HG03432 (cell line): ENCODE measurements around the gene PCGF2.
"Not testable (repeated sequence)": the region's sequence is repeated elsewhere in the genome, so short reads cannot be mapped to it uniquely, and the experiment has no call there.

ENCODE experiments used
- ATAC-seq: cut with Tn5 transposase; IDR thresholded peaks from one replicate; pipeline ENCODE4 v1.9.1; 2021; ENCODE audit warnings: mild to moderate bottlenecking, moderate library complexity; ENCODE audit not compliant: unreplicated experiment

The PCGF2 gene

DNA sequence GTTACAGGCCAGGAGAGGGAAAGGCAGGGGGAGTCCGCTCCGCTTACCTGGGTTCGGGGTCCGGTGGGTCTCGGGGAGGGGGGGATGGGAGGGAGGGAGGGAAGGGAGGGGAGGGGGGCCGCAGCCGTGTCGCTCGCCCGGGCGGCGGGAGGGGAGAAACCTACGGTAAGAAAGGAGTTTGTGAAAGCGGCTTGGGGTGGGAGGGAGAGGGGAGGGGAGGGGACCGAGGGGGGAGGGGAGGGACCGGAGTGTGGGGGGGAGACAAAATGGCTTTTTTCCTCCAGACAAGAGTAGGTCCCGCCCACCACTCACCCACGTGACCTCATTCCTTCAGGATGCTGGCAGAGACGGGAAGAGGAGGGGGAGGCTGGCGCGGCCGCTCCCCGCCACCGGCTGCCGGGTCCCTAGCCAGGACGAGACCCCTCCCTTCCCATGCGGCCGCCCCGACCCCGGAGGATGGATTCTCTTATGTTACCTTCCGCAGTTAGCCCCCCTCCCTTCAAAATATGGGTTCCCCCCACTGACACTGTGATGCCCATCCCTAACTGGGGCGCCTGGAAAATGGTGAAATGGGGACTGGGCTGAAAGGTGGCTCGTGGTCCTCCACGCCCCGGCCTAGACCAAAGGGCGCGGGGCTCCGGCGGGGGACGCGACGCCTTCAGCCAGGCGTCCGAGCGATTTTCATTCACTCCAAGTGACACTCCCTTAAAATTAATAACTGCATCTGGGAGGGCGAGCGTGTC lies at the start of gene PCGF2:
Gene PCGF2, minus strand, starts transcription at position 188 of the 743 bp plus-strand sequence. CDS start 7,934 bp downstream, outside the sequence.
- no peak for ATAC-seq

DNA sequence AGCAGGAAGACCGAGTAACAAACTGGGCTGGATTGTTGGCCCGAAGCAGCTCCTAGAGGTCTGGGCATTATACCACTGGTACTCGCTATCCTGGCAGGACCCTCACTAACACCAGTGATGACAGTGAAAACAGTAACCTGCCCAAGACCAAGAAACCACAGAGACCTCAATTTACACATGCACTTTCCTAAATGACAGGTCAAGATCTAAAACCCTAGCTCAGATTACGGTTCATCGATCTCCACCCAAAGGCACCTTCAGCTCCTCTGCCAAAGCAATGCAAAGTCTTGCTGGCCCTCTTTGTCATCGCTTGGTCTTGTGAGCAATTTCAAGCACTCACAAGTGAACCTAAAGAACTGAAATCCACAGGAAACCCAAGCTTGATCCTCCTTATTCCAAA lies 49.7 kb upstream of the PCGF2 start:
- ATAC-seq: no peak

GRCh38 chr17:38797158-38797490 lies 49.0 kb upstream of the PCGF2 start:
- ATAC-seq: no peak

DNA sequence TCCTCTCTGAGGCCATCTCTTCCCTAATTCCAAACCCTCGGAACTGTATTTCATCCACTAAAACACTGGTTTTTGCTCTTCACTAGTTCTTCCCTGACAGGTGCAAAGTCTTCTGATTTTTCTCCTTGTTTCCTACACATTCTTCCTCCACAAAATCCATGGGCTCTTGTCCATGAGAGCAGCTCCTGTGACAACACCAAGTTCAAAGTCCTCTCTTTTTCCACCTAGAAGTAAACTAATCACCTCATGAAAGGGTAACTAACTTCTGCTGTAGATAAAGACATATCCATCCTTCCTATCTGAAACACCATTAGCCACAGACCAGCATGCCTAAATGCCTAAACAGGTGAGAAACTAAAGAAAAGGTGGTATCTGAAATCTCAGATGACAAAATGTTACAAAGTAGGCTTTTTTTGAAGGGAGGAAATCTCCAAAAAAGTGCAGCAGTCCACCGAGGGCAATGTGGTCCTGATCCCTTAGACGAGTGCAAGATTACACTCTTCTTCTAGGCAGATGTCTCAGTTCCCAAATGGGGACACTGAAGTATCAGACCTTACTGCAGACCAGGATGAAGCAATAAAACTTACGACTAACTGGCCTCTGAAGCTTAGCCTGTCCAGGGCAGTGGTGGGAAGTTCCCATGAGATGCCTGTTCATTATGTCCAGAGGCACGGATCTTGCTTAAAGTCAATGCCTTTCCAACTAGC lies 48.5 kb upstream of the PCGF2 start:
- no peak for ATAC-seq

DNA sequence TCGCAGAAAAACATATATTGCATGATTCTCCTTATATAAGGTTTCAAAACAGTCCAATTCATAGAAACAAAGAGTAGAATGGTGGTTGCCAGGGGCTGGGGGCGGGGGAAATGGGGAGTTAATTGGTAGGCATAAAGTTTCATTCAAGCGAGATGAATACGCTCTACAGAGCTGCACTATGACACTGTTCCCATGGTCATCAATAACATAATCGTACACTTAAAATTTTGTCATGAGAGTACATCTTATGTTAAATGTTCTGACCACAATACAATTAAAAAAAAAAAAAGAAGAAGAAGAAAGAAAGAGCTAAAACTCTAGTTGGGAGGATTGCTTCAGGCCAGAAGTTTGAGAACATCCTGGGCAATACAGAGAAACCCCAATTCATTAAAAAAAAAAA lies 46.1 kb upstream of the PCGF2 start:
- no peak for ATAC-seq

DNA sequence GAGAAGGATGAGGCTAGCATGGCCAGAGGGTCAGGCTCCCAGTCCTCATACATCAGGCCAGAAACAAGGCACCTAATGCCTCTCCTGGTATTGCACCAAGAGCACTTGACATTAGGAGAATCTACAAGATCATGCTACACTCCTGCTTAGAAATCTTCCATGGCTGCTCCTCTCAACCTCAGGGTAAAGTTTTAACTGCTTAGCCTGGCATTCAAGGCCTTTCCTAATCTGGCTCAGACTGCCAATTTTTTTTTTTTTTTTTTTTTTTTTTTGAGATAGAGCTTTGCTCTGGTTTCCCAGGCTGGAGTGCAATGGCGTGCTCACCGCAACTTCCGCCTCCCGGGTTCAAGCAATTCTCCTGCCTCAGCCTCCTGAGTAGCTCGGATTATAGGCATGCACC lies 43.0 kb upstream of the PCGF2 start:
- ATAC-seq: no peak

DNA sequence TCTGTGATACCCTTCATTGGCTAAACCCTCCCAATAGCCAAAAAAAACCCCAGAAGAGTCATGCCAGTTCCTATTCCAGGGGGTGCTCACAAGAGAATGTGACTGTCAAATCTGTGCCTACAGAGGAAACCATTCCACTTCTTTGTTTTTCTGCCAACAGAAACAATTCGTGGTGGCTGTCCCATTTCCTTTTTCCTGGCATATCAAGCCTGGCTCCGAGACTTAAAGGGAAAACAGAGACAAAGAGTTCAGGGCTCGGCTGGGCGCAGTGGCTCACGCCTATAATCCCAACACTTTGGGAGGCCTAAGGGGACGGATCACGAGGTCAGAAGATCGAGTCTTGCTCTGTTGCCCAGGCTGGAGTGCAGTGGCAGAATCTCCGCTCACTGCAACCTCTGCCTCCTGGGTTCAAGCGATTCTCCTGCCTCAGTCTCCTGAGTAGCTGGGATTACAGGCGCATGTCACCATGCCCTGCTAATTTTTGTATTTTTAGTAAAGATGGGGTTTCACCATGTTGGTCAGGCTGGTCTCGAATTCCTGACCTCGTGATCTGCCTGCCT lies 42.1 kb upstream of the PCGF2 start:
- ATAC-seq: not testable (repeated sequence)

GRCh38 chr17:38789185-38789584 lies 41.0 kb upstream of the PCGF2 start:
- ATAC-seq: no peak

- ATAC-seq: not testable (repeated sequence)
These were observed 39.9 kb upstream of the PCGF2 start for GRCh38 chr17:38787999-38788398.

DNA sequence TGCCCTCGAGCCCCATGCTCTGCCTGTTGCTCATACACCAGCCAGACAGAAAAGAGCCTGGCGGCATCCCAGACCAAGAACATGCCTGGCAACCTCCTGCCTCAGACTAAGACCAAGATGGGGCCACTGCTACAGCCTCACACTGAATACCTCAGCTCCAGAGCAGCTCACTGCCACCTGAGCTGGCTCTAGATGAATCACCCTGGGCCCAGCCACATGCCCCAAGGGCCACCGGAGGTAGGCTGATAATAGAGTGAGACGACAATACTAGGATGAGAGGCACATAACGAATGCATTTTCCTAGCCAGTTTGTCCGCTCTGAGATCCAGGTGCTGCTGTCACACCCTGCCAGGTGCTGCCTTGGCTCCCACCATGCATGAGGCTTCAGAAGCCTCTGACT lies 38.2 kb upstream of the PCGF2 start:
- no peak for ATAC-seq

- ATAC-seq: no peak
These were observed 35.1 kb upstream of the PCGF2 start for GRCh38 chr17:38783227-38783626.

DNA sequence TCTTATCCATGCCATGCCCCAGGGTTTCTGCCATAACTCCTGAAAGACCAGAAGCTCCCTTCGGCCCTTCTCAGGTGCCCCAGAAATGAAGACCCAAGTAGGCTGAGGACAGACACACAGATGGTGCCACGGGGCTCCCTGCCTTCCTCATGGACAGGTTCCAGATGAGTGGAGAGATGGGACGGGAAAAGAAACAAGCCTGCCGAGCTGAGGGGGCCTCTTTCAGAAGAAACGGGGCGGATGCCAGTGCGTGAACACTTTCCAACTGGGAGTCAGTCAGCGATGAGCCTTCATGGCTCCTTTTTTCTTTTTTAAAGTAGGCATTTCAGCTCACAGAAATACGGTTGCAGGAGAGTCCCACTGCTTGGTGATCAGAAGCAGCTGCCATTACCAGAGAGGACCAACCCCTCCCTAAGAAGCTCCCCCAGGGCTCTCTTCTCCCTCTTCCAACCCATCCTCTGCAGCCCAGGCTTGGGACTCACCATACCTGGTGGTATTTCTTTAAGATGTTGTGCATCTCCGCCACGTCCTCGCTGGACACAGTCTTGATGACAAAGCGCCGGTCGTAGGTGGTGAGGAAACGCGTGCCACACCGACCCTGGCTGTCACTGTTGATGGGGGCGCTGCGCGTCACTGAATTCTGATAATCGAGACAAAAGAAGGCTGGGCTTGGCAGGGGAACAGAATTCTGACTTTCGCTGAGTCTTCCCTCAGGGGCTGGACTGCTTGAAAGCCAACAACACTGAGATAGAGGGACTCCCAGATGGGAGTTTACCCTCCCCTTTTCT lies 32.0 kb upstream of the PCGF2 start:
- ATAC-seq: no peak

- no peak for ATAC-seq
These were observed 29.6 kb upstream of the PCGF2 start for GRCh38 chr17:38777641-38778250.

DNA sequence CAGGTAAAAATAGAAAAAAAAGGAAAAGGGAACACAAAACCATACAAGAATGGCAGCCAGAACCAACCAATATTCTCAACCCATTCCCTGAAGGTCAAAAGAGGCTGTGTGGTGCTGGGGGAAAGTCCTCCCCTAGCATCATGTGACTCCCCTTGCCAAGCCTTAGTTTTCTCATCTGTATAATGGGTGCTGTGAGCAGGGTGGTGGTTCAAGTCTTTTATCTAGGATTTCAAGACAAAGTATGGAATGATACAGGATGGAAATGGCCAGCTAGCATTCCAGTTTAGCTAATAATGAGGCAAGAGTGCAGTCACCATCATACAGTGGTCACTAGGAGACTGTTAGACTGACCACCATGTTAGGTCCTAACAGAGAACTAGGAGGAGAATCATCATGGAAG lies 25.1 kb upstream of the PCGF2 start:
- ATAC-seq: no peak

DNA sequence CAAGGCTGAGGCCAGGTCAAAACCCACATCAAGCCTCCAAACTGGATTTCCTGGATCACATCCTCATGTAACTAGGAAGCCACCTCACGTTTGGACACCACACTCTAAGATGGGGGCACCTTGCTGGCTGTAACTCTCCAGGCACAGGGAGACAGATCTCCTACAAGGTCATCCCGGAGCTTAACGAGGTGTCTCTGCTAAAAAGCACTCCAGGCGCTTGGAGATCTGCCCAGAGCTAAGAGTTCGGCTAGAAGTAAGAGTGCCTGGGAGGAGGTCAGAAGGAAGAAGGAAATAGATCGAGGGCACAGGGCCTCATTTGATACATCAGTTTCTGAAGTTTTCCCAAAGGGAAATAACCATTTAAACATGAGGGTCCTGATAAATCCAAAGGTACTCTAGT lies 20.3 kb upstream of the PCGF2 start:
- ATAC-seq: no peak

DNA sequence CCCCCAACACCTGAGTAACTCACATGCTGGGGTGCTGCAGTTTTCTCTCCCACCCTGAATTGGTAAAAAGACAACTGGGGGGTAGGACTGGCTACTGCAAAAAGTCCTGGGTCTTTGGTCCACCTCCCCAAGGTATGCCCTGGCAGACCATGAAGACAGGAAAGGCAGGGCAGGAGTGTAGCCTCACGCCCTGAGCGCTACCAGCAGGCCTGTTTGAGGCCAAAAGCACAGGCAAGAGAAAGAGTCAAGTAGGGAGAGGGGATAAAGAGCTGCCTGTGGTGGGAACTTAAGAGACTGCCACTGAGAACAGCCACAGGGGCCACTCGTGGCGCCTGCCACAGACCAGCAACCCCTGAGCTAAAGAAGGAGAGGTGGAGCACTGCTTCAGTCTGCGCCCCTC lies 18.2 kb upstream of the PCGF2 start:
- no peak for ATAC-seq

DNA sequence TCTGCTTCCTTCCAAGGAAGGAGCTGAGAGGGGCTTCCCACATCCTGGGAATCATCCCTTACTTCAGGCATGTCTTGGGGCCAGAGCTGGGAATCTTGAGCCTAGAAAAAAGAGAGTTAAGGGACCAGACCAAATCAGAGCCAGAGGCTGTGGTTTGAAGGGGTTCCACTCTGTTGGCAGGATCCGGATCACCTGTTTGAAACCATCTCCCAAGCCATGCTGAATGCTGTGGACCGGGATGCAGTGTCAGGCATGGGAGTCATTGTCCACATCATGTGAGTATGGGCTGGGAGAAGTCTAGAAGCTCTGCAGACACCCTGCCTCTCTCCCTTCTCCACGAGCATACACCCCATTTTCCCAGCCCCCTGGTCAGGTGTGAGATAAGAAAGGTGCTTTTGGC lies 14.1 kb upstream of the PCGF2 start:
- ATAC-seq: no peak

GRCh38 chr17:38761612-38762011 lies 13.5 kb upstream of the PCGF2 start:
- no peak for ATAC-seq

GRCh38 chr17:38753071-38753506 lies 5.0 kb upstream of the PCGF2 start:
- ATAC-seq: no peak

DNA sequence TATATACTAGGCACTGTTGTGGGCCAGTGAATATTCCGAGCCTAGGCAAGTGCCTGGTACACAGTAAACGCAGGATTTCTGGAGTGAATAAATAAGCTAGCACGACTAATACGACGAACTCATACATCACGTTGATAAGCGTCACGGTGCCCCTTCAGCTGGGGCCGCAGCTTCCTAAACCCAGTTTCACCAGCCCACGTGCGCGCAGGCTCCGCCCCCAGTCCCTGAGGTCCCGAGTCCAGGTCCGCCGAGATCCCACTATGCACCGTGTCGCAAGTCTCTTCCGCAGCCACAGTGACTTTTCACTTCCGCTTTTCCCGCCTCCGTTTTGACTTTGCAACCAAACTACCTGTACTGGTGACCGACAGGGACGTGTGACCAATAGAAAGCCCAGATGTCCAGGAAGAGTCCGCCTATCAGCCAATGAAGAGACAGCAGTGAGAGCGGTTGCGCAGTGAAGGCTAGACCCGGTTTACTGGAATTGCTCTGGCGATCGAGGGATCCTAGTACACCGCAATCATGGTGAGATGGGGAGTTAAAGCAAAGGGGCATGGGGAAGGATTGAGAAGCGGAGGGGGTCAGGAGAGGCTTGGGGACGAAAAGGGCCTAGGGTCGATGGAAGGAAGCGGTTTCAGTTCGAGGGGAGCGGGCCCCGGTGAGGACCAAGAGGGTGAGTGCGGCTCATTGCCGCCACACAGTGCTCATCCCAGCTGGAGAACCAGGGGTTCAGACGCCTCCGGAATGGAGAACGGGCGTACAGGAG lies 4.4 kb upstream of the PCGF2 start, which contains the start of gene PSMB3:
Gene PSMB3, plus strand, starts transcription at position 434 of the 763 bp plus-strand sequence. Its CDS starts 86 bp downstream, at position 520.
- peak; percentile 78 for ATAC-seq
